ENCODE results near the gene JPH3. TPM values are rescaled to one million over a fixed set of nuclear protein-coding genes. Genes with fewer than 3 reads are reported as not detected.

JPH3 gene
- total RNA-seq, result under 1 TPM in 1 of 4 donors, not detected in 3; 0.39 TPM

DNA sequence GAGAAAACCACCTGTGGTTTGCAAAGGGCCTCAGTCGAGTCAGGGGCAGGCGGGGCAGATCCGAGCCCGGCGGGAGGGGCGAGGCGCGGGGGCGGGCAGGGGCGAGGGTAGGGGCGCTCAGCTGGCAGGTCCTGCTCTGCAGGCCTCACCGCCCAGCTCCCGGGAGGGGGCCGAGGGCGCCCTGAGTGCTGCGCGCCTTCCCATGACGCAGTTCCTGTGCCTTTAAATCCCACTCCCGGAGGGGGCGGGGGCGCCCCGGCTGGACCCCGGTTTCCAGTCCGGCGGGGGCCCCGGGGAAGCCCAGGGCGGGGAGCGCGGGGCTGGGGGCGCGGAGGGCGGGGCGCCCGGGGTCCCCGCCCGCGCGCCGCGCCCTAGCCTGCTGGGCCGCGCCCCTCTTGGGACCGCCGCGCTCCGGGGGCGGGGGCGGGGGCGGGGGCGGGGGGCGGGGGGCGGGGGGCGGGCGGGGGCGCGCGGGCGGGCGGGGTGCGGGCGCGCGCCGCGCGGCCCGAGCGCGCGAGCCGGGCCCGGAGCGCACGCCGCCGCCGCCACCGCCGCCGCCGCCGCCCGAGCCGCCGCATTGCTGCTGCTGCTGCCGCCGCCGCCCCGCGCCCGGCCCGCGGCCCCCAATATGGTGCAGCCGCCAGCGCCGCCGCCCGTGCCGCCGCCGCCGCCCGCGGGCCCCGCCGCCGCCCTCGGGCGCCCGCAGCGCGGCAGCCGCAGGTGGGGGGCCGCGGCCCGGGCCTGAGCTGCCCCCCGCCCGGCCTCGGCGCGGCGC lies at the start of gene JPH3:
TSS of gene JPH3 (plus strand) at position 508 of the 775 bp plus-strand sequence. CDS start 639 bp downstream, outside the sequence.
- Histone ChIP-seq H3K4me3 (peak within 1 kb of the TSS in 1 of 4 donors; percentile 25), H3K36me3 (no peaks in the 10 kb centered on the region)

DNA sequence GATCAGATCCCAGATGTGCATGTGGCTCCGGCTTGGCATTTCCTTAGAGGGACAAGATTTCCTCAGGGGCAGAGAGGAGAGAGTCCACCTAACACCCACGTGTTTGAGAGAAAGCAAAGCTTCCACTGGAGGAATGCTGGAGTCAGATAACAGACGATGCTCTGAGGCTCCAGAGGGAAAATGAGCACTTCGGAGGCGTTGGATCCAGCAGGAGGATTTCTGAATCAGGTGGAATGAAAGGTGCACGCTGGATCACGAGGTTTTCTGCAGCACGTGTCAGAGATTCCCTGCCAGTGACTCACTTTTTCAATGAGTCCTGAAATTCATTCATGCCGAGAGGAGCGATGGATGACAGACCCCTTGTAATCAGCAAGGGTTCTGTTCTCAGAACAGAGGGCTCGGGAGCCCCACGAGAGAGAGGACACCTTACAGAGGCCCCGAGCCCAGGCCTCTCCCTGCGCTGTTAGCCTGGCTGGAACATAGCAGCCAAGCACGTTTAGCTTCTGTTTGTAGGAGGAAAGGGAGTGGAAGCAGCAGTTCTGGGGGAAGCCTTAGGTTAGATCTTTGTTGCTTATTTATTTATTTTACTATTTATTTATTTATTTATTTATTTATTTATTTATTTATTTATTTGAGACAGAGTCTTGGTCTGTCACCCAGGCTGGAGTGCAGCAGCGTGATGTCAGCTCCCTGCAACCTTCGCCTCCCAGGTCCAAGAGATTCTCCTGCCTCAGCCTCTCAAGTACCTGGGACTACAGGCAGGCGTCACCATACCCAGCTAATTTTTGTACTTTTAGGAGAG lies 49.3 kb upstream of the JPH3 start:
- TF ChIP-seq, protein P1, sequence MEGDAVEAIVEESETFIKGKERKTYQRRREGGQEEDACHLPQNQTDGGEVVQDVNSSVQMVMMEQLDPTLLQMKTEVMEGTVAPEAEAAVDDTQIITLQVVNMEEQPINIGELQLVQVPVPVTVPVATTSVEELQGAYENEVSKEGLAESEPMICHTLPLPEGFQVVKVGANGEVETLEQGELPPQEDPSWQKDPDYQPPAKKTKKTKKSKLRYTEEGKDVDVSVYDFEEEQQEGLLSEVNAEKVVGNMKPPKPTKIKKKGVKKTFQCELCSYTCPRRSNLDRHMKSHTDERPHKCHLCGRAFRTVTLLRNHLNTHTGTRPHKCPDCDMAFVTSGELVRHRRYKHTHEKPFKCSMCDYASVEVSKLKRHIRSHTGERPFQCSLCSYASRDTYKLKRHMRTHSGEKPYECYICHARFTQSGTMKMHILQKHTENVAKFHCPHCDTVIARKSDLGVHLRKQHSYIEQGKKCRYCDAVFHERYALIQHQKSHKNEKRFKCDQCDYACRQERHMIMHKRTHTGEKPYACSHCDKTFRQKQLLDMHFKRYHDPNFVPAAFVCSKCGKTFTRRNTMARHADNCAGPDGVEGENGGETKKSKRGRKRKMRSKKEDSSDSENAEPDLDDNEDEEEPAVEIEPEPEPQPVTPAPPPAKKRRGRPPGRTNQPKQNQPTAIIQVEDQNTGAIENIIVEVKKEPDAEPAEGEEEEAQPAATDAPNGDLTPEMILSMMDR (IDR thresholded peaks at IDR 0.05), result no peak
- TF ChIP-seq EP300 (IDR thresholded peaks at IDR 0.05), result no peak
- no peak for TF ChIP-seq POLR2A (IDR thresholded peaks at IDR 0.05)
- H3K4me1 ChIP-seq, result peaks cover 0 to 17% (median 0%) of the 10 kb centered on the region in 4 donors
- DNase-seq (ENCODE audit: low spot score in 2 of 2), result no peak
- H3K36me3 ChIP-seq, result no peaks in the 10 kb centered on the region
- no peak overlapping the region for H3K4me3 ChIP-seq
- no peaks in the 10 kb centered on the region for H3K9me3 ChIP-seq
- H3K27me3 ChIP-seq, result no peaks in the 10 kb centered on the region
- no peak overlapping the region for H3K27ac ChIP-seq
- WGBS, 2 donors, result 70 to 74% methylated on average over 18 of the region's 18 CpGs

More for the DNA sequence above, at the start of gene JPH3:
- TF ChIP-seq EP300 (IDR thresholded peaks at IDR 0.05), result no peak
- no peak for TF ChIP-seq POLR2A (IDR thresholded peaks at IDR 0.05)
- TF ChIP-seq, protein P1 (IDR thresholded peaks at IDR 0.05), result no peak
- WGBS, 2 donors, result 0% methylated on average over 7 of the region's 122 CpGs; no CpG with 5 or more reads in 1 of the 2 donors
- no peak for DNase-seq (ENCODE audit: low spot score in 2 of 2)
- Histone ChIP-seq H3K27me3 (peaks cover 0 to 86% of the 10 kb centered on the region in 2 donors), H3K9me3 (peaks cover 0 to 10% (median 0%) of the 10 kb centered on the region in 4 donors), H3K4me1 (peaks cover 0 to 25% (median 0%) of the 10 kb centered on the region in 4 donors), H3K27ac (no peak within 1 kb of the TSS)

DNA sequence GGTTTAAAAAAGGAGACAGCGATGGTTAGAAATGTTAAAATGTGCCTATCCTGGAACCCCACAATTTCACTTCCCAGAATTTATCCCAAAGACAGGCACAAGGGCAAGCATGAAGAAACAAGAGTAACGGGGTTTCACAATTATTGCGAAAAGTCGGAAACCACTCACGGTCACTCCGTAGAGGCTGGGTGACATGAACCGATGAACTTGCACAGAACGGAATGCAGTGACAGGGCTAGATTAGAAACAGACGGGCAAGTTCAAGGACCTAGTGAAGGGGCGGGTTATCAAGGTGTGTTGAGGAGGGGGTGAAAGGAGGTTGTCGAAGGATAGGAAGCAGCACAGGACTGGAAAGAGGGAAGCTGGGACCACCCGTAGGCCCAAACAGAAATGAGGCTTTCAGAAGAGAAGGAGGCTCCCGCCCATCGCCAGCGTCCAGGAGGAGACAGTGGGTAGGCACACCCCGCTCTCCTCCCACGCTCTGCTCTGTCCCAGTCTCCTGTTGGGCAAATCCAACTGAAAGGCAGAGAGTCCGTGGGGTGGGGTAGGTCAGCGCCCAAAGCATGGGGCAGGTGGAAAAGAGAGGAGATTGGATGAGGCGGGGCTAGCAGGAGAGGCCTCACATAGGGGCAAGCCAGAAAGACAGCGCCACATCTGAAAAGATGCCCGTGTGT lies 47.4 kb upstream of the JPH3 start:
- DNase-seq (ENCODE audit: low spot score in 2 of 2), result no peak
- peaks cover 0 to 17% (median 0%) of the 10 kb centered on the region in 4 donors for H3K4me1 ChIP-seq
- 75 to 83% methylated on average over 22 of the region's 22 CpGs for WGBS, 2 donors
- H3K9me3 ChIP-seq, result no peaks in the 10 kb centered on the region
- H3K4me3 ChIP-seq, result no peak overlapping the region
- TF ChIP-seq POLR2A (IDR thresholded peaks at IDR 0.05), result no peak
- TF ChIP-seq EP300 (IDR thresholded peaks at IDR 0.05), result no peak
- TF ChIP-seq, protein P1 (IDR thresholded peaks at IDR 0.05), result no peak
- H3K36me3 ChIP-seq, result no peaks in the 10 kb centered on the region
- no peaks in the 10 kb centered on the region for H3K27me3 ChIP-seq
- H3K27ac ChIP-seq, result no peak overlapping the region

DNA sequence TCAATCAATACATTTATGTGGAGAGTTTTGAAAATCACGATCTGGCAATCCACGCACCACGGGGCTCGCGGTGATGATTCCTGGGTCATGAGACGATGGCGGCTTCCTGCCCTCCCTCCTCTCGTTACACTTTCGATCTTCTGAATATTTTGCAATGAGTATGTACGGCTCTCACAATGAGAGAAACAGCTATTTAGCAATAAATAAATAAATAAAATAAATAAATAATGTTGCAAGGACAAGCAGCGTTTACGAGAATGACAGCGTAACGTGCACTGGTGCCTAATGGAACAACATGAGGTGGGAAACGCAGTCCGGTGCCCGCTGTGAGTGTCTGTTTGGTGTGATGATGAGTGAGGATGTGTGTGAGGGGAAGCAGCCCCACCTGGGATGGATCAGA lies 46.7 kb upstream of the JPH3 start:
- Histone ChIP-seq H3K27me3 (no peaks in the 10 kb centered on the region), H3K9me3 (no peaks in the 10 kb centered on the region), H3K4me3 (no peak overlapping the region), H3K36me3 (no peaks in the 10 kb centered on the region), H3K4me1 (peaks cover 0 to 11% (median 0%) of the 10 kb centered on the region in 4 donors), H3K27ac (no peak overlapping the region)
- TF ChIP-seq, protein P1 (IDR thresholded peaks at IDR 0.05), result no peak
- no peak for TF ChIP-seq EP300 (IDR thresholded peaks at IDR 0.05)
- no peak for TF ChIP-seq POLR2A (IDR thresholded peaks at IDR 0.05)
- DNase-seq (ENCODE audit: low spot score in 2 of 2), result no peak
- 89% methylated on average over 17 of the region's 17 CpGs for WGBS, 2 donors

Data from tibial nerve (tissue), 4 donors.